Measurements from ENCODE around the gene OAS3.
"Not testable (repeated sequence)": the region's sequence is repeated elsewhere in the genome, so short reads cannot be mapped to it uniquely, and the experiment has no call there.

The OAS3 gene

GRCh38 chr12:112985642-112986290 is 47.5 kb downstream of the OAS3 start:
- no peak for TF ChIP-seq CTCF (IDR thresholded peaks at IDR 0.05; ENCODE audit: insufficient read depth, missing control alignments)
- no peak for DNase-seq (ENCODE audit: insufficient read length, low spot score)
- no peak for FAIRE-seq

GRCh38 chr12:112986291-112986800 is 48.1 kb downstream of the OAS3 start:
- TF ChIP-seq CTCF (IDR thresholded peaks at IDR 0.05; ENCODE audit: insufficient read depth, missing control alignments), result no peak
- FAIRE-seq (no peak), DNase-seq (ENCODE audit: insufficient read length, low spot score) (no peak)

GRCh38 chr12:112987561-112987960 is 49.3 kb downstream of the OAS3 start:
- DNase-seq (ENCODE audit: insufficient read length, low spot score), result no peak
- no peak for TF ChIP-seq CTCF (IDR thresholded peaks at IDR 0.05; ENCODE audit: insufficient read depth, missing control alignments)
- no peak for FAIRE-seq

- no peak for FAIRE-seq
- TF ChIP-seq CTCF (IDR thresholded peaks at IDR 0.05; ENCODE audit: insufficient read depth, missing control alignments), result no peak
- DNase-seq (ENCODE audit: insufficient read length, low spot score), result no peak
These were observed 50.0 kb downstream of the OAS3 start for GRCh38 chr12:112988224-112988623.

GRCh38 chr12:112988823-112989385 is 50.6 kb downstream of the OAS3 start:
- DNase-seq (ENCODE audit: insufficient read length, low spot score); FAIRE-seq: not testable (repeated sequence)

- no peak for TF ChIP-seq CTCF (IDR thresholded peaks at IDR 0.05; ENCODE audit: insufficient read depth, missing control alignments)
- DNase-seq (ENCODE audit: insufficient read length, low spot score), result no peak
- FAIRE-seq, result no peak
These were observed 51.5 kb downstream of the OAS3 start for GRCh38 chr12:112989806-112990205.

GRCh38 chr12:112992541-112993398 is 54.5 kb downstream of the OAS3 start:
- DNase-seq (ENCODE audit: insufficient read length, low spot score), result peak; percentile 33
- FAIRE-seq, result no peak
- peak; percentile 85 for TF ChIP-seq CTCF (IDR thresholded peaks at IDR 0.05; ENCODE audit: insufficient read depth, missing control alignments)
